Activated CD8-positive, alpha-beta T cell treated with anti-CD3 and anti-CD28 coated beads, Interleukin-2, amount 10 ng/mL, durations not matched to agents 7 days and 5 days (primary cell): Measurements from ENCODE around the gene DHODH. TPM values are rescaled to one million over a fixed set of nuclear protein-coding genes. Genes with fewer than 3 reads are reported as not detected.
A peak's percentile ranks its signal among the peaks of the same experiment; 100 is the strongest.

ENCODE experiments used
- ATAC-seq: fragments of 150-1000 bp; cut with Tn5 transposase; one replicate; pipeline ENCODE4 v1.10.0; 2021; ENCODE audit warnings: moderate library complexity
- CTCF ChIA-PET: fragments of 350-600 bp; sonication (Branson Sonifier 250); formaldehyde crosslinking; loops from one replicate; lab custom pipeline; 2021; ENCODE audit warnings: antibody characterized with exemption; lab: Charles Lee
- POLR2A ChIA-PET: fragments of 350-600 bp; sonication (Branson Sonifier 250); formaldehyde crosslinking; loops from one replicate; lab custom pipeline; 2021; ENCODE audit warnings: antibody characterized with exemption; lab: Charles Lee
- DNase-seq: peaks from one replicate; pipeline ENCODE4 v3.0.0-alpha.2; 2020
- H3K27ac Mint-ChIP-seq: one replicate; pipeline ENCODE4 v1.8.0; 2021; ENCODE audit warnings: mild to moderate bottlenecking, mixed read lengths
- H3K27me3 Mint-ChIP-seq: one replicate; pipeline ENCODE4 v1.8.0; 2021; ENCODE audit warnings: low read depth, mixed read lengths
- H3K36me3 Mint-ChIP-seq: one replicate; pipeline ENCODE4 v1.8.0; 2021; ENCODE audit warnings: low read depth, mixed read lengths
- H3K4me1 Mint-ChIP-seq: one replicate; pipeline ENCODE4 v1.8.0; 2021; ENCODE audit warnings: low read depth, mixed read lengths
- H3K4me3 Mint-ChIP-seq: one replicate; pipeline ENCODE4 v1.8.0; 2021; ENCODE audit warnings: mild to moderate bottlenecking, mixed read lengths
- H3K9me3 Mint-ChIP-seq: one replicate; pipeline ENCODE4 v1.8.0; 2022; ENCODE audit warnings: mixed read lengths; ENCODE audit not compliant: insufficient read depth
- total RNA-seq, 2 experiments: library from RNA; stranded (reverse); gene quantifications; one replicate each; pipeline ENCODE4 v1.2.3, GENCODE V29; 2021

Gene DHODH
- total RNA-seq = 10 to 100 TPM; 14.7 to 18.3 TPM

- ATAC-seq = peak; percentile 100
- peaks cover 4% of the 10 kb centered on the region for H3K27me3 Mint-ChIP-seq
- no peaks in the 10 kb centered on the region for H3K9me3 Mint-ChIP-seq
- peak; percentile 99 for DNase-seq
- peaks cover 2% of the 10 kb centered on the region for H3K36me3 Mint-ChIP-seq
- H3K4me3 Mint-ChIP-seq = peak within 1 kb of the TSS; percentile 94
- CTCF ChIA-PET = interaction anchor here (1.0 kb wide), 1 partner anchor 126 kb away, joined by 3 read pairs; no protein-coding TSS in a partner anchor
- peaks cover 37% of the 10 kb centered on the region for H3K4me1 Mint-ChIP-seq
- POLR2A ChIA-PET = no interaction called here
- peak within 1 kb of the TSS; percentile 94 for H3K27ac Mint-ChIP-seq
Measured at GRCh38 chr16:72008424-72009216, at the start of gene DHODH. Gene DHODH, plus strand, starts transcription at chr16:72008744. Its CDS starts 21 bp downstream, at chr16:72008765.

GRCh38 chr16:71961066-71962039 lies 47.2 kb upstream of the DHODH start:
- H3K9me3 Mint-ChIP-seq = no peaks in the 10 kb centered on the region
- no peak overlapping the region for H3K27ac Mint-ChIP-seq
- no peaks in the 10 kb centered on the region for H3K36me3 Mint-ChIP-seq
- DNase-seq (peak; percentile 89), ATAC-seq (peak; percentile 95)
- H3K4me3 Mint-ChIP-seq = no peak overlapping the region
- CTCF ChIA-PET = interaction anchor here (0.6 to 3.2 kb wide), 60 partner anchors 10 to 522 kb away, joined by 3 to 31 read pairs (median 4); partner anchors contain the start of genes AP1G1, DHX38, PKD1L3 and TXNL4B
- no peaks in the 10 kb centered on the region for H3K27me3 Mint-ChIP-seq
- H3K4me1 Mint-ChIP-seq = peaks cover 13% of the 10 kb centered on the region
- POLR2A ChIA-PET = interaction anchor here (1.4 kb wide), 3 partner anchors 67 to 78 kb away, joined by 4 to 5 read pairs (median 4); partner anchors contain the start of gene ZNF821

GRCh38 chr16:71963125-71963875 lies 45.2 kb upstream of the DHODH start:
- ChIA-PET CTCF (interaction anchor here (0.8 to 3.2 kb wide), 3 partner anchors 8 to 12 kb away, joined by 3 to 28 read pairs (median 15); no protein-coding TSS in a partner anchor), POLR2A (interaction anchor here (0.8 kb wide), 1 partner anchor 117 kb away, joined by 5 read pairs; the partner anchor contains the start of gene ATXN1L)
- Mint-ChIP-seq H3K36me3 (no peaks in the 10 kb centered on the region), H3K4me3 (no peak overlapping the region), H3K9me3 (no peaks in the 10 kb centered on the region), H3K27me3 (peaks cover 3% of the 10 kb centered on the region), H3K27ac (no peak overlapping the region), H3K4me1 (peaks cover 5% of the 10 kb centered on the region)
- DNase-seq (no peak), ATAC-seq (no peak)

GRCh38 chr16:71965223-71965622 lies 43.3 kb upstream of the DHODH start:
- H3K4me3 Mint-ChIP-seq = no peak overlapping the region
- ATAC-seq = no peak
- no peaks in the 10 kb centered on the region for H3K9me3 Mint-ChIP-seq
- no peak overlapping the region for H3K27ac Mint-ChIP-seq
- POLR2A ChIA-PET = interaction anchor here (0.7 kb wide), 1 partner anchor 1549 kb away, joined by 3 read pairs; no protein-coding TSS in a partner anchor
- CTCF ChIA-PET = interaction anchor here (0.9 kb wide), 1 partner anchor 354 kb away, joined by 4 read pairs; no protein-coding TSS in a partner anchor
- peaks cover 3% of the 10 kb centered on the region for H3K27me3 Mint-ChIP-seq
- H3K4me1 Mint-ChIP-seq = peaks cover 5% of the 10 kb centered on the region
- no peaks in the 10 kb centered on the region for H3K36me3 Mint-ChIP-seq
- DNase-seq = no peak

- CTCF ChIA-PET = no interaction called here
Measured at GRCh38 chr16:71966932-71967331, 41.6 kb upstream of the DHODH start.

GRCh38 chr16:71969353-71969752 lies 39.2 kb upstream of the DHODH start:
- Mint-ChIP-seq H3K27ac (no peak overlapping the region), H3K4me3 (no peak overlapping the region), H3K4me1 (no peaks in the 10 kb centered on the region), H3K9me3 (no peaks in the 10 kb centered on the region), H3K36me3 (no peaks in the 10 kb centered on the region), H3K27me3 (peaks cover 4% of the 10 kb centered on the region)
- CTCF ChIA-PET = interaction anchor here (4.5 kb wide), 1 partner anchor 8 kb away, joined by 28 read pairs; no protein-coding TSS in a partner anchor
- POLR2A ChIA-PET = no interaction called here
- ATAC-seq (no peak), DNase-seq (no peak)

More at GRCh38 chr16:71966932-71967331, 41.6 kb upstream of the DHODH start:
- Mint-ChIP-seq H3K27ac (no peak overlapping the region), H3K27me3 (peaks cover 4% of the 10 kb centered on the region), H3K4me3 (no peak overlapping the region), H3K36me3 (no peaks in the 10 kb centered on the region), H3K9me3 (no peaks in the 10 kb centered on the region), H3K4me1 (peaks cover 3% of the 10 kb centered on the region)
- DNase-seq (no peak), ATAC-seq (no peak)
- POLR2A ChIA-PET = no interaction called here

- Mint-ChIP-seq H3K4me3 (no peak overlapping the region), H3K9me3 (no peaks in the 10 kb centered on the region), H3K4me1 (no peaks in the 10 kb centered on the region), H3K36me3 (no peaks in the 10 kb centered on the region), H3K27ac (no peak overlapping the region), H3K27me3 (peaks cover 4% of the 10 kb centered on the region)
- DNase-seq = no peak
- POLR2A ChIA-PET = interaction anchor here (0.6 kb wide), 1 partner anchor 44 kb away, joined by 3 read pairs; no protein-coding TSS in a partner anchor
- no peak for ATAC-seq
- CTCF ChIA-PET = interaction anchor here (4.5 kb wide), 1 partner anchor 10 kb away, joined by 28 read pairs; no protein-coding TSS in a partner anchor
Measured at GRCh38 chr16:71971571-71971970, 37.0 kb upstream of the DHODH start.

GRCh38 chr16:71972356-71972755 lies 36.2 kb upstream of the DHODH start:
- POLR2A ChIA-PET = no interaction called here
- Mint-ChIP-seq H3K4me1 (no peaks in the 10 kb centered on the region), H3K9me3 (no peaks in the 10 kb centered on the region), H3K4me3 (no peak overlapping the region), H3K27ac (no peak overlapping the region), H3K27me3 (peaks cover 2% of the 10 kb centered on the region), H3K36me3 (no peaks in the 10 kb centered on the region)
- CTCF ChIA-PET = interaction anchor here (4.5 kb wide), 1 partner anchor 11 kb away, joined by 28 read pairs; no protein-coding TSS in a partner anchor
- ATAC-seq (no peak), DNase-seq (no peak)

- DNase-seq (no peak), ATAC-seq (no peak)
- Mint-ChIP-seq H3K9me3 (no peaks in the 10 kb centered on the region), H3K4me1 (no peaks in the 10 kb centered on the region), H3K27me3 (peaks cover 2% of the 10 kb centered on the region), H3K4me3 (no peak overlapping the region), H3K27ac (no peak overlapping the region), H3K36me3 (no peaks in the 10 kb centered on the region)
- CTCF ChIA-PET = interaction anchor here (4.5 kb wide), 1 partner anchor 11 kb away, joined by 28 read pairs; no protein-coding TSS in a partner anchor
- POLR2A ChIA-PET = no interaction called here
Measured at GRCh38 chr16:71973001-71973400, 35.5 kb upstream of the DHODH start.

- Mint-ChIP-seq H3K4me1 (no peaks in the 10 kb centered on the region), H3K36me3 (no peaks in the 10 kb centered on the region), H3K27ac (no peak overlapping the region), H3K4me3 (no peak overlapping the region), H3K27me3 (peaks cover 2% of the 10 kb centered on the region), H3K9me3 (no peaks in the 10 kb centered on the region)
- POLR2A ChIA-PET = no interaction called here
- ATAC-seq = no peak
- no peak for DNase-seq
- CTCF ChIA-PET = interaction anchor here (4.5 kb wide), 1 partner anchor 13 kb away, joined by 28 read pairs; no protein-coding TSS in a partner anchor
Measured at GRCh38 chr16:71974068-71974818, 34.3 kb upstream of the DHODH start.
